Rectal smooth muscle tissue (tissue), 1 donor: ENCODE measurements around the gene MGAT5.

Source experiments
- H3K27ac ChIP-seq: one replicate; pipeline ENCODE4 v1.7.0; 2013; ENCODE audit warnings: low read depth, low read length, inconsistent platforms
- H3K27me3 ChIP-seq: one replicate; pipeline ENCODE4 v1.7.0; 2013; ENCODE audit warnings: low read length; ENCODE audit not compliant: control insufficient read depth, insufficient read depth
- H3K36me3 ChIP-seq: one replicate; pipeline ENCODE4 v1.7.0; 2013; ENCODE audit warnings: low read length; ENCODE audit not compliant: control insufficient read depth, insufficient read depth
- H3K4me1 ChIP-seq: one replicate; pipeline ENCODE4 v1.7.0; 2013; ENCODE audit warnings: low read length; ENCODE audit not compliant: control insufficient read depth, insufficient read depth
- H3K4me3 ChIP-seq: one replicate; pipeline ENCODE4 v1.7.0; 2013; ENCODE audit warnings: low read length
- H3K9ac ChIP-seq: one replicate; pipeline ENCODE4 v1.7.0; 2013; ENCODE audit warnings: low read length

The MGAT5 gene

DNA sequence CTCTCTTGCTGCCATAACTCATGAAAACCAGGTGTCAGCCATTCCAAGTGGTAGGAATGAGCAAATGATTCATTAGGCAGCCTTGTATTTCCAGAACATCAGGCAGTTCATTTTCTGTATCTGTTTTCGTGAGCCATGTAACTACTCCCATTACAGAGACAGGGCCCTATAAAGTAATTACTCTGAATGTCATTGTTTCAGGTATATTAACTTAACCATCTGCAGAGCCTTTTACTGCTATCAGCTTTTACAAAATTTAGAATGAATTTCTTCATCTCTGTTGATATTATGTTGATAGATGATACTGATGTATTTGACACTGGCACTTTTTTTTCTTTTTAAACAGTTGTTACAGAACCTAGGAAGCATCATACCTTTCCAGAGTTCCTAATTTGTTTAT, 69.9 kb downstream of the MGAT5 start:
- no peak overlapping the region for H3K27ac ChIP-seq
- H3K4me3 ChIP-seq, result no peak overlapping the region
- no peaks in the 10 kb centered on the region for H3K4me1 ChIP-seq
- H3K9ac ChIP-seq, result no peak overlapping the region
- H3K27me3 ChIP-seq, result no peaks in the 10 kb centered on the region
- H3K36me3 ChIP-seq, result no peaks in the 10 kb centered on the region

DNA sequence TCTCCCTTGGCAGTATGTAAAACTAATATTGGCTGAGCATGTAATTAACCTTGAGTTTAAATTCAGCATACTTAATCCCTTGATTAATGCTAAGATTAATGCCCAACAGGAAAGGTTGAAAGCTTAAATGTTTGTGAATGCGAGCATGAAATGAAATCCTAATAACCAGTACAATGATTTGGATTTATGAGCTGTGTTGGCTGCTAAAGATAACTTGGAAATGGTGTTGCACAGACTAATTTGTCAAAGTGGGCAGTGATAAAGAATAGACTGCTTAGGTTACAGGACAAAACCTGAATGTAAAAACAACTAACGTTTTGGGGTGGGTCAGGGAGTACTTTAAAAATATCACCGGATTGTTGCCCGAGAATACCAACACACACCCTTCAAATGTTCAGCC, 70.6 kb downstream of the MGAT5 start:
- Histone ChIP-seq H3K4me1 (no peaks in the 10 kb centered on the region), H3K36me3 (no peaks in the 10 kb centered on the region), H3K4me3 (no peak overlapping the region), H3K27me3 (no peaks in the 10 kb centered on the region), H3K9ac (no peak overlapping the region), H3K27ac (no peak overlapping the region)

DNA sequence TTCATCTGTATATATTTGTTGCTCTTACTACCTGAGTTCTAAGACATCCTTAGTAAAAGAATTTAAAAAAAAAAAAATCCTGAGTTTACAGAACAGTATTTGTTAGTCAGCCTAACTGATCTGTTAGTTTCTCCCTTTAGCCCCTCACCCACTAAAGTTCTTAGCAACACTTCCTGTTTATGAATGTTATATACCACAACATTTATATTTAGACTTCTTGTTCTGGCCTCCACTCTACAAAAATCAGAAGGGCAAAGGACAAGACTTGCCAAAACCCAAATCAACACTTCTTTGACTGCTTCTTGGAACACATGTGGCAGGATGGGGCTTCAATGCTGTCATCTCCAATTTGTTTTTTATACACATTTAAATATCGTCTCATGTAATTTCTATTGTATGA, 71.1 kb downstream of the MGAT5 start:
- Histone ChIP-seq H3K27me3 (no peaks in the 10 kb centered on the region), H3K4me1 (no peaks in the 10 kb centered on the region), H3K27ac (no peak overlapping the region), H3K36me3 (no peaks in the 10 kb centered on the region), H3K4me3 (no peak overlapping the region), H3K9ac (no peak overlapping the region)

DNA sequence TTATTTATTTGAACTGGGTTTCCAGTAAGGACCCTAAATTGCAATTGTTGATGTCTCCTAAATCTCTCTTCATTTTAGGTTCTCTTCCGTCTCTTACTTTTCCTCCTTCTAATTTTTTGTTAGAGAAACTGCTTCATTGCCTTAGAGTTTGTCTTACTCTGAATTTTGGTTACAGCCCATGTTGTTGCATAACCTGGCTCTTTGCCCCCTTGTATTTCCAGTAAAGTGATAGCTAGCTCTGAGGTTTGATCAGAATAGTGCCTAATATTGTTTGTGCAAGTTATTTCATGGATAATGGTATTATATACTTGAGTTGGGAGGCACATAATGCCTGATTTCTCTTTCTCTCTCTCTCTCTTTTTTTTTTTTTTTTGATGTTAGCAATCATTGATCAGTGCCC, 71.8 kb downstream of the MGAT5 start:
- H3K27me3 ChIP-seq, result no peaks in the 10 kb centered on the region
- H3K9ac ChIP-seq, result no peak overlapping the region
- no peaks in the 10 kb centered on the region for H3K4me1 ChIP-seq
- no peaks in the 10 kb centered on the region for H3K36me3 ChIP-seq
- no peak overlapping the region for H3K27ac ChIP-seq
- H3K4me3 ChIP-seq, result no peak overlapping the region

- no peaks in the 10 kb centered on the region for H3K27me3 ChIP-seq
- no peaks in the 10 kb centered on the region for H3K36me3 ChIP-seq
- H3K4me1 ChIP-seq, result no peaks in the 10 kb centered on the region
- H3K4me3 ChIP-seq, result no peak overlapping the region
- no peak overlapping the region for H3K9ac ChIP-seq
- H3K27ac ChIP-seq, result no peak overlapping the region
Observed at GRCh38 chr2:134327367-134327766, 73.5 kb downstream of the MGAT5 start.

GRCh38 chr2:134331081-134331480, 77.2 kb downstream of the MGAT5 start:
- no peak overlapping the region for H3K4me3 ChIP-seq
- H3K9ac ChIP-seq, result no peak overlapping the region
- H3K27me3 ChIP-seq, result no peaks in the 10 kb centered on the region
- no peak overlapping the region for H3K27ac ChIP-seq
- H3K4me1 ChIP-seq, result no peaks in the 10 kb centered on the region
- no peaks in the 10 kb centered on the region for H3K36me3 ChIP-seq

DNA sequence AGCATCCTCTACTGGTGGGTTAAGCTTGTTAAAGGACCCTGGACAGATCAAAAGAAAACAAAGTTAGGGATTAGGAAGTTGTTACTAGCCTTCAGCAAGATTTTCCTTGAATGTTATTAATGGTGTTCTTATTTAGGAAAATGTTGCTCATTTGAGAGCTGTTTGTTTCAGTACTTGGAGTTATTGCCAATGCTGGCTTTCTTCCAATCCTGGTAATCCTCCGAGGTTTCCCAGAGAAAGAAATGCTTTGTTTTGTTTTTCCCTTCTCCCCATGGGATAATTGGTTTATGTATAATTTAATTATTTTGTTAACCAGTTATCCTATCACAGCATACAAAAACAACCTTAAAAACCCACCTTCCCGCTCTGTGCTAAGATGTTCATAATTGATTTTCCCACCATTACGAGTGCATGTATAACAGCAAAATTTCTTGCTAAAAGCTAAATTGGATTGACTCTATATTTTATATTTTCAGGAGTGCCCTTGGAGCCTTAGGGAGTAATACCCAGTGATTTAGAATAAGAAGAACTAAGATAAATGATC, 79.8 kb downstream of the MGAT5 start:
- H3K9ac ChIP-seq, result no peak overlapping the region
- H3K4me3 ChIP-seq, result no peak overlapping the region
- no peaks in the 10 kb centered on the region for H3K36me3 ChIP-seq
- no peaks in the 10 kb centered on the region for H3K27me3 ChIP-seq
- no peak overlapping the region for H3K27ac ChIP-seq
- no peaks in the 10 kb centered on the region for H3K4me1 ChIP-seq

DNA sequence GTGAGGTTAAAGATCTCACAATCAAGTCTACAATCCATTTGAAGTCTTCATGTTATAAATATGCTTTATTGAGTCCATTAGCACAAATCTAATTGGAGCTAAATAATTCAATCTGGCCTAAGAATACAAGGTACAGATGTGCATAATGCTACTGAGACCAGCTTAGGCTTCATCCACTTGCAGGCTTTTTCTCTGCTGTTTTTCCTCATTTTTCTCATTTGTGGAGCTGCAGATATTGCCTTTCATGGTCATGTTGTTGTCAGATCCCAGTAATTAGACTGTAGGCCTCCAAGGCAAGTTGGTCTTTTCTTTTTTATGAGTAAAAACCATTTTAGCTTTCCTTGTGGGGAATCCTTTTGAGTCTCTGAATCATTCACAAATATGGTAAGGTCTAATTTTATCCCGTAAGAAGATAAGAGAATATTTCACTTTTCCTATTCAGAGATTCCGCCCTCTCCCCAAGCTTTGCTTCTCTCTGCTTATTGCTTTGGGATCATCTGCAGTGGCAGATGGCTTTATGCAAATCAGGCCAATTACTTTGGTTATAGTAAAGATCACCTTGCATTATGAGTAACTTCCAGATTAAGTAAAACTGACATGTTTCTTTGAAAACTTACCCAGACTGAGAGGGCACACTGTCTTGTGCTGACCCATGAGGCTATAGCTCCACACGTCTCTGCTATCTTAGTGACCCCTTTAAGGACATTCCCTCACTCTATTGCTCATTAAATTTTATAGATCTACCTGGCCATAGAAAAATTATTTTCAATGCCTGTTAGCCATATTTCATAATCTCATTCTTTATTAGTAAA, 80.9 kb downstream of the MGAT5 start:
- Histone ChIP-seq H3K27me3 (no peaks in the 10 kb centered on the region), H3K9ac (no peak overlapping the region), H3K4me3 (no peak overlapping the region), H3K4me1 (no peaks in the 10 kb centered on the region), H3K27ac (no peak overlapping the region), H3K36me3 (no peaks in the 10 kb centered on the region)

GRCh38 chr2:134335601-134336000, 81.7 kb downstream of the MGAT5 start:
- Histone ChIP-seq H3K9ac (no peak overlapping the region), H3K4me3 (no peak overlapping the region), H3K27me3 (no peaks in the 10 kb centered on the region), H3K36me3 (no peaks in the 10 kb centered on the region), H3K4me1 (no peaks in the 10 kb centered on the region), H3K27ac (no peak overlapping the region)

DNA sequence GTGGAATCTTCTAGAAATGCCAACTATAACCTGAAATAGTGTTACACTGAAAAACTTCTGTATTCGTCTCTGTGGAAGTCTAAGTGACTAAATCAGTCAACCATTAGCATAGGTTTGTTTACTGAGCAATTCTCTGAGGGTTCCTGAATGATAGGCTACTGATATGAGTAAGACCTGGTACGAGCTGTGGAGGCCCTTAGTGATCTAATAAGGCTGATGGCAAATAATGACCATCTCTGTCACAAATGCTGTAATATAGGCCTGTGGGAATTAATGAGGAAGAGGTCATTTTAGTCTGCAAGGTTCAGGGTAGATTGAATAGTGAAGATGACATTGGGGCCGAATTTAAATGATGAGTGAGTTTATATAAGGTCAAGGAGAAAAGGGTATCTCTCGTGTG, 82.5 kb downstream of the MGAT5 start:
- no peaks in the 10 kb centered on the region for H3K36me3 ChIP-seq
- no peak overlapping the region for H3K4me3 ChIP-seq

GRCh38 chr2:134336921-134337320, 83.0 kb downstream of the MGAT5 start:
- H3K27me3 ChIP-seq, result no peaks in the 10 kb centered on the region
- no peaks in the 10 kb centered on the region for H3K36me3 ChIP-seq
- no peak overlapping the region for H3K9ac ChIP-seq
- no peaks in the 10 kb centered on the region for H3K4me1 ChIP-seq
- H3K4me3 ChIP-seq, result no peak overlapping the region
- no peak overlapping the region for H3K27ac ChIP-seq

More for the DNA sequence above, 82.5 kb downstream of the MGAT5 start:
- Histone ChIP-seq H3K27ac (no peak overlapping the region), H3K27me3 (no peaks in the 10 kb centered on the region), H3K4me1 (no peaks in the 10 kb centered on the region), H3K9ac (no peak overlapping the region)

GRCh38 chr2:134337631-134338030, 83.8 kb downstream of the MGAT5 start:
- no peak overlapping the region for H3K27ac ChIP-seq

GRCh38 chr2:134338208-134338607, 84.3 kb downstream of the MGAT5 start:
- H3K36me3 ChIP-seq, result no peaks in the 10 kb centered on the region
- no peak overlapping the region for H3K9ac ChIP-seq
- no peaks in the 10 kb centered on the region for H3K4me1 ChIP-seq
- no peak overlapping the region for H3K4me3 ChIP-seq
- no peak overlapping the region for H3K27ac ChIP-seq
- H3K27me3 ChIP-seq, result no peaks in the 10 kb centered on the region

More at GRCh38 chr2:134337631-134338030, 83.8 kb downstream of the MGAT5 start:
- no peaks in the 10 kb centered on the region for H3K36me3 ChIP-seq
- no peaks in the 10 kb centered on the region for H3K4me1 ChIP-seq
- no peaks in the 10 kb centered on the region for H3K27me3 ChIP-seq
- no peak overlapping the region for H3K9ac ChIP-seq
- H3K4me3 ChIP-seq, result no peak overlapping the region
